Renal cortex interstitium (tissue), 11 donors: Measurements from ENCODE around the gene API5. TPM values are rescaled to one million over a fixed set of nuclear protein-coding genes. Genes with fewer than 3 reads are reported as not detected.
"Not testable (repeated sequence)": the region's sequence is repeated elsewhere in the genome, so short reads cannot be mapped to it uniquely, and the experiment has no call there.

ENCODE experiments used
- DNase-seq, 11 donors: peaks; one replicate each; pipeline ENCODE4 v3.0.0-alpha.2; 2013; ENCODE audit warnings: low read depth in 9 of 11, low spot score in 4 of 11; ENCODE audit errors: extremely low read depth in 1 of 11
- polyA plus RNA-seq, 3 donors: library from polyadenylated mRNA; unstranded; fragments of 120-200 nt; gene quantifications; one replicate each; pipeline ENCODE4 v1.2.1, GENCODE V29; 2013; ENCODE audit not compliant: insufficient read length in 3 of 3

API5 gene
- polyA plus RNA-seq, 3 donors: 110 to 128 (median 115) TPM

DNA sequence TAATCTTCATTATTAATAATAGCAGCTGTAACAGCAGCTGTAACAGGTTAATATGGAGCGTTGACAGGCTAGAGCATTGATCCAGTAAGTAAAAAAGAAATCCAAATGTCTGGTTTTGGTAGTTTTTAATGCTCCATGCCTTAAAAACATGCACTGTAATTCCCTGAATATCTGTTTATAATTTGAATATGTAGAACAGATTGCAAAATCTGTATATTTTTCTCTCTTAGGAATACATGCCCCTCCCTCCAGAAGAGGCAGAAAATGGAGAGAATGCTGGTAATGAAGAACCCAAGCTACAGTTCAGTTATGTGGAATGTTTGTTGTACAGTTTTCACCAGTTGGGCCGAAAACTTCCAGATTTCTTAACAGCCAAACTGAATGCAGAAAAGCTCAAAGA, 16.7 kb downstream of the API5 start:
- DNase-seq: no peak

- no peak for DNase-seq
Observed at GRCh38 chr11:43341159-43341558, 29.4 kb downstream of the API5 start.

GRCh38 chr11:43351426-43351825, 39.6 kb downstream of the API5 start:
- DNase-seq: not testable (repeated sequence)

DNA sequence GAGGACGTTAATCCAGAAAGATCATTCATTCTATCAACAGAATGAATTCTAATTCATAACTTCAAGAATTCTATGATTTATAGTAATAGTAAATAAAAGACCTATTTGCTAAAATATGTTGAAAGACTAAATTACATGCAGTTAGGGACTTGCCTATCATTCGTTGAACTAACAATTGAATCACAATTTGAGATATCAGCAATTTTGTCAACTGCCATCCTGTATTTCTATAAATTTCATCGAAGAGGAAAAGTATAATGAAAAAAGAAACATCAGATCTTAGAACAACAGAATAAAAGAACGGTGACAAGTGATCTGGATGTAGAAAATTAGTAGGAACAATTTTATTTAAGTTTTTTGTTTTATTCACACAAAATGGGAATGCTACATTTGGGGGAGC, 42.5 kb downstream of the API5 start:
- no peak for DNase-seq

DNA sequence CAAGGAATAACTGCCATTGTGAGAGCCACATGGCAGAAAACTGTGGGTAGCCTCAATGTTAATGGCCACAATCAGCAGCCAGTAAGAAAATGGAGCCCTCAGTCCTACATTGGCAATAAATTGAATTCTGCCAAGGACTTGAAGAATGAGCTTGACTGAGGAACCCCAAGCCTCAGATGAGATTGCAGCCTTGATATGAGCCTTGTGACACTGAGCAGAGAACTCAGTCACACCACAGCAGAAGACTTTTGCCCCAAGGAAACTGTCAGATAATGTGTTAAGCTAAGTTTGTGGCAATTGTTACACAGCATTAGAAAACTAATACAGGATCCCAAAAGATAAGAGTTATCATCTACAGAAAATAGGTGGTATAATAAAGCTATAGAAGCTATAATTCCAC, 44.5 kb downstream of the API5 start:
- DNase-seq: no peak

GRCh38 chr11:43358279-43358800, 46.5 kb downstream of the API5 start:
- peak in 4 of 11 donors; percentile 1 to 9 (median 6) for DNase-seq

DNA sequence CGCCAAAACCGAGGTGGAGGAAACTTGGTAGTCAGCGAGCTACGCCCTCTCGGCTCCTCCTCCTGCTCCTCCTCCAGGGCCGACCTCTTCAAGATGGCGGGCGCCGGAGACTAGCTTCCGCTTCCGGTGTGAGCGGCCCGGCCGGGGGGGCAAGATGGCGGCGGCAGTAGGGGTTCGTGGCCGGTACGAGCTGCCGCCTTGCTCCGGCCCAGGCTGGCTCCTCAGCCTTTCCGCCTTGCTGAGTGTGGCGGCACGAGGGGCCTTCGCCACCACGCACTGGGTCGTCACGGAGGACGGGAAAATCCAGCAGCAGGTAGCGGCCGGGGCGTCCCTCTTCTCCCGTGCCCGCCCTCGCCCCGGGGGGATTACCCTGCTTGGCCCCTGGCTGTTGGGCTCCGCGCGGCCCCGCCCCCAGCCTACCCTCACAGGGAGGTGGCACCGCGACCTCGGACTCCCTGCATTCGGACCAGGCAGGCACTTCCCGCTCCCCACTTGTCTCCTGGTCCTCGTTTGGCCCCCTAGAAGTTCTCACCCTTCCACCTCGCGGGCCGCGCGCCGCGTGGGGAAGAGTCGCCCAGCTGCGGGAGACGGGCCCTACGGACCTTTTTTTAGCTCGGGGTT, 47.1 kb downstream of the API5 start, which contains the start of gene TTC17:
Gene TTC17, plus strand, starts transcription at position 120 of the 621 bp plus-strand sequence. Its CDS starts 35 bp downstream, at position 155.
- DNase-seq: peak; percentile 67 to 92 (median 86)

DNA sequence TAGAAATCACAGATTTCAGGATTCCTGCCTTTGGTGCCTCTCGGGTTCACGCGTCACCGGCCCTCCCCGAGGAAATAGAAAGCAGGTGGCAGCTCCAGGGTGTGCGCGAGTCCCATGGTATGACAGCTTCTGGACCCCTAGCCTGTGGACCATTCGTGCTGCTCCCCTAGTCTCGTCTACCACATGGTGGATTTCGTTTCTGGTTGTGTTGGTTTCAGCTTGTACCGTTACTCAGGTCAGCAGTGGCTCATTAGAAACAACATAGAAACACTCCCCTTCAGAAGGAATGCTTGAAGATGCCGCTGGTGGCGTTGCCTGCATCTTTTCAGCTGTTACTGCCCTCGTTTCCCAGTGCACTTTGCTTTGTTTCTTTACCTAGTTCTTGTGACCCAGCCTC, 47.6 kb downstream of the API5 start:
- peak in 5 of 11 donors; percentile 2 to 30 (median 13) for DNase-seq

DNA sequence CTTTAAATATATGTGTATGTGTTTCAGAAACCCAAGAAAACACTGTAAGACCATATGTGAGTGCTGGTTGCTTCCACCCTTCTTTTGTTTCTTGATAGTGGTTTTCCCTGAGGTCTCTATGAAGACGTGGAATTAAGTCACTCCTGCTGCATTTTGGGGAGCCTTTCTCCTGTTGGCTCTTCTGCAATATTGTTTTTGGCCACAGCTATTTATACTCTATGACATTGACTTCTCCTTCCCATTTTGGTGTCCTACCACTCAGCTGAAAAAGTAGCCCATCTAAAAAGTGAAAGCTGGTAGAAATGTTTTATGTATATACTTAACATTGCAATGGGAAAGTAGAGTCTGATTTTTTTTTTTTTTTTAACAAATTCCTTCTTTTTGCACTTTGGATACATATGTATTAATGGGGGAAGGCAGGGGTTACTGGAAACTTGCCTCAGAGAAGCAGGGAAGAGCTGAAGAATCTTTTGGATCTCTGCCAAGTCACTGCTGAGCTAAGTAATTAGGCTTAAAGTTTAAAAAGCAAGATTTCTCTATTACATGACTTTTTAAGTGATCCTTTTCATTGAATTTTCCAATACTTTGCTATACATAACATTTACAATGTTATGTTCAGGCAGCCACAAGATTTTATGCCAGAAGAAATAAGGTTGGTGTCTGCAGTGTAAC, 48.7 kb downstream of the API5 start:
- DNase-seq: no peak

GRCh38 chr11:43366677-43367076, 54.9 kb downstream of the API5 start:
- no peak for DNase-seq

- no peak for DNase-seq
Observed at GRCh38 chr11:43367382-43368178, 55.8 kb downstream of the API5 start.

DNA sequence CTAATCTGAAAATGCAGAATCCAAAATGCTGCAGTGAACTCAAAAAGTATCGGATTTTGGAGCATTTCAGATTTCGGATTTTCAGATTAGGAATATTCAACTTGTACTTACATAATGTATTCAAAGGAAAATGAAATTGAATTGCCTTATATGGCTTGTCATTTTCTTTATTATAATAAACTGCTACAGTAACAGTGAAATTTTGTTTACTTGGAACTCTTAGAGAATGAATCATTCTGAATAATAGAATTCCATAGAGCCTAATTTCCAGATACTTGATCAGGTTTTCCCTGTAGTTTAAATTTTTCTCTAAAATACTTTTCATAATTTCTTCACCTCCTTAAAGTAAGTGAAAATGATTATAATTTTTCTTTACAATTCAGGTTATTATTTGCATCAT, 64.3 kb downstream of the API5 start:
- DNase-seq: no peak

GRCh38 chr11:43376594-43376993, 64.8 kb downstream of the API5 start:
- DNase-seq: no peak

DNA sequence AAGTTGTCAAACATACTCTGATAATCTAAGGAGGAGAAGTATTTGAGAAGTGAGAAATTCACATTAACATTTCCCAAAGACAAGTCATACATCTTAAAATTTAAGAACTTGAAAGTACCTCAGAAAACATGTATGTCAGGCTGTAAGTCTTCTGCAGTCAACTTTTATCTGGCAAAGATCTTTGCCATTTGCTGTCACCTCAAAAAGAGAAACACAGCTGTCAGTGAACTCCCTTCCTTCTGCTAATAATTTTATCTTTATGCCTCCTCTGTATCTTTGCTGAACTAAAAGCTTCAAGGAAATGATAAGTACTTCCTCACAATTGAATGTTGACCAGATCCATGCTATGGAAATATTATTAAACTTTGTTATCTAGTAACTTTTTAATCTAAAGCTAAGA, 65.6 kb downstream of the API5 start:
- no peak for DNase-seq

DNA sequence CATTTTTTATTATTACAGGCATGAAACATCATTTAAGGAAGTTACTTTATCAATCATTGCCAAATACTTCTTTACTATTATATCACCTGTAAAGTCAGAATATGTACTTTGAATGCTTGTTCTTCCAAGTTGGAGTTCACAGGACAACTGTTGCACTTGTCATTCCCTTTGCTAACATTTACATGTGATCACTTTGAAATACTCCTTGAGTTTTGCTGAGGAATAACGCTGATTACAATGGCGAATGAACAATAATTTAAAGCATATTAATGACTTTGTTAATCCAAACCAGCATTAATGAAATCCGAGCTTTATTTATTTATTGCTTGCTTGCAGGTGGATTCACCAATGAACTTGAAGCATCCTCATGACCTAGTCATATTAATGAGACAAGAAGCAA, 67.1 kb downstream of the API5 start:
- no peak for DNase-seq

DNA sequence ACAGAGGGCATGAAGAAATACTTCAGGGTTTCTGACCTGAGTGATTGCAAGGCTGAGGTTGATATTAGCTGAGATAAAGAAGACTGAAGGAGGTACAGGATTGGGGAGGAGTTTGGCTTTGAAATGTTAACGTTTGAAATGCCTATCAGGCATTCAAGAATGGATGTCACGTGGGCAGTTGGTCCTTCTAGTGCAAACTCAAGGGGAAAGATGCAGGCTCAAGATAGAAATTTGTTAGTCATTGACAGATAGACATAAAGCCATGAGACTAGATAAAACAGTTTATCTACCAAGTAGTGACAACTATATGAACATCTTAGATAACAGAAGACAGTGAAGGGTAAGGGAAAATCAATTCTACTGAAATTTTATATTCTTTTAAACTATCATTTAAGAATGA, 70.0 kb downstream of the API5 start:
- DNase-seq: no peak

DNA sequence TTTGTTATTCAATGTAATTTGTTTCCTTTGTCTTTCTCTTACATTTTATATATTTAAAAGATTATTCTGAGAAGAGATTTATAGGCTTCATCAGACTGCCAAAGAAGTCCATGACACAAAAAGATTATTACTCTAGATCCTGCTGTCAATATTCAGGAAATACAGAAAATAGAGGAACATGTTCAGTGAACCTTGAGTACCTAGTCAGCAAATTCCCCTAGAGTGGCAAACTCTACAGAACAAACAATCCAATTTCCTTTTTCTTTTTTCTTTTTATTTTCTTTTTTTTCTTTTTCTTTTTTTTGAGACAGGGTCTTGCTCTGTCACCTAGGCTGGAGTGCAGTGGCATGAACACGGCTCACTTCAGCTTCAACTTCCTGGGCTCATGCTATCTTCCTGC, 70.8 kb downstream of the API5 start:
- no peak for DNase-seq

GRCh38 chr11:43384393-43384792, 72.6 kb downstream of the API5 start:
- DNase-seq: no peak

DNA sequence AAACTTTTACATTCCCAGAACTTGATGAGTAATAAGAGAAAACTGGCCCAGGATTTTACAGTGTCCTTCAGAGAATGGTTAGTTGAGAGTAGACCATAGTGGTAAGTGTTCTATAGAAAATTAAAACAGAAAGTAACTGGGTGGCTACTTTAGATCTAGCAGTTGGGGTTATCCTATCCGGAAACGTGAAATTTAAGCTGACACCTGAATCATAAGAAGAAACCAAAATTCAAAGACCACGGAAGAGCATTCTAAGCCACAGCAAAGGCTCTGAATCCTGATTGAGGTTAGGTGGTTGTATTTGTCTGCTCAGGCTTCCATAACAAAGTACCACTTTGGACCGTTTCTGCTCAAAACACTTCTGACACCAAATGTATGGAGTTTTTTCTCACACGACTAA, 80.9 kb downstream of the API5 start:
- DNase-seq: no peak

DNA sequence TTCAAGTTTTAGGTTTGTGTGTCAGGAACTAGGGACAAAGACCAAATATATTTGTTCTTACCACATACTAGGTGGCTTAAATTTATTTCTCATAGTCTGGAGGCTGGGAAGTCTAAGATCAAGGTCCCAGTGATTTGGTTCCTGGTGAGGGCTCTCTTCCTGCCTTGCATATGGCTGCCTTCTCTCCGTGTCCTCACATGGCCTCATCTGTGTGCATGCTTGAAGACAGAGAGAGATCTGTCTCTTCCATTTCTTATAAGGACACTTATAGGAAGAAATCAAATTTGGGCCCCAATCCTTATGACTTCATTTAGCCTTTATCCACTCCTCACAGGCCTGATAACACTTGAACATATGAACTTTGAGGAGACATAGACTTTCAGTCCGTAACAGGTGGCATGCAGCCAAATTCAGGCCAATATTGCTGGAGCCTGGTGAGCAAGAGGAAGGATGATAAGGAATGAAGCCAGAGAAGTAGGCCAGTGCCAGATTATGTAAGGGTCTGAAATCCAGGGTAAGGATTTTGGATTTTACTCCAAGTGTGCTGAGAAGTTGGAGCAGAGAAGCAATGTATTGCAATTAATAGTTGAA, 82.1 kb downstream of the API5 start:
- DNase-seq: no peak
